GM19351 (cell line): ENCODE measurements around the gene PKP1.
A peak's percentile ranks its signal among the peaks of the same experiment; 100 is the strongest.

Experiments used
- ATAC-seq: cut with Tn5 transposase; IDR thresholded peaks from one replicate; pipeline ENCODE4 v1.9.1; 2021; ENCODE audit warnings: mild to moderate bottlenecking, moderate library complexity; ENCODE audit not compliant: unreplicated experiment

The PKP1 gene

GRCh38 chr1:201327687-201328240 lies 44.5 kb downstream of the PKP1 start:
- no peak for ATAC-seq

GRCh38 chr1:201328576-201328975 lies 45.3 kb downstream of the PKP1 start:
- no peak for ATAC-seq

GRCh38 chr1:201329286-201329685 lies 46.0 kb downstream of the PKP1 start:
- ATAC-seq: no peak

GRCh38 chr1:201329801-201330200 lies 46.5 kb downstream of the PKP1 start:
- ATAC-seq: no peak

GRCh38 chr1:201330541-201330940 lies 47.2 kb downstream of the PKP1 start:
- no peak for ATAC-seq

GRCh38 chr1:201331166-201331565 lies 47.9 kb downstream of the PKP1 start:
- ATAC-seq: no peak

GRCh38 chr1:201332021-201332420 lies 48.7 kb downstream of the PKP1 start:
- no peak for ATAC-seq

GRCh38 chr1:201332616-201333335 lies 49.5 kb downstream of the PKP1 start:
- no peak for ATAC-seq

- ATAC-seq: no peak
These were observed 51.2 kb downstream of the PKP1 start for GRCh38 chr1:201334325-201335173.

GRCh38 chr1:201335174-201335870 lies 52.0 kb downstream of the PKP1 start:
- ATAC-seq: no peak

- no peak for ATAC-seq
These were observed 52.6 kb downstream of the PKP1 start for GRCh38 chr1:201335901-201336300.

GRCh38 chr1:201336711-201337450 lies 53.6 kb downstream of the PKP1 start:
- no peak for ATAC-seq

GRCh38 chr1:201341377-201341776 lies 58.1 kb downstream of the PKP1 start:
- ATAC-seq: no peak

- no peak for ATAC-seq
These were observed 61.1 kb downstream of the PKP1 start for GRCh38 chr1:201344206-201345080.

GRCh38 chr1:201345081-201345355 lies 61.7 kb downstream of the PKP1 start:
- ATAC-seq: no peak

GRCh38 chr1:201346337-201346939 lies 63.1 kb downstream of the PKP1 start:
- ATAC-seq: no peak

GRCh38 chr1:201346987-201347386 lies 63.7 kb downstream of the PKP1 start:
- no peak for ATAC-seq

GRCh38 chr1:201347498-201348210 lies 64.3 kb downstream of the PKP1 start:
- ATAC-seq: no peak

GRCh38 chr1:201348211-201348566 lies 64.9 kb downstream of the PKP1 start:
- ATAC-seq: peak; percentile 65
